Activated B cell treated with CpG ODN at 0.5 μM for 24 hours (primary cell): ENCODE results near the gene OR1M1. TPM values are rescaled to one million over a fixed set of nuclear protein-coding genes. Genes with fewer than 3 reads are reported as not detected.

Source experiments
- ATAC-seq: fragments of 200-7000 bp; cut with Tn5 transposase; one replicate; pipeline ENCODE4 v1.10.0; 2021; ENCODE audit warnings: low read depth, mild to moderate bottlenecking, moderate library complexity
- CTCF ChIA-PET: fragments of 350-600 bp; sonication (Branson Sonifier 250); formaldehyde crosslinking; loops from one replicate; lab custom pipeline; 2021; ENCODE audit warnings: antibody characterized with exemption; lab: Charles Lee
- POLR2A ChIA-PET: fragments of 350-600 bp; sonication (Branson Sonifier 250); formaldehyde crosslinking; loops from one replicate; lab custom pipeline; 2021; ENCODE audit warnings: antibody characterized with exemption; lab: Charles Lee
- DNase-seq: peaks from one replicate; pipeline ENCODE4 v3.0.0; 2022
- H3K27ac Mint-ChIP-seq: one replicate; pipeline ENCODE4 v1.8.0; 2020; ENCODE audit warnings: mixed read lengths
- H3K27me3 Mint-ChIP-seq: one replicate; pipeline ENCODE4 v1.8.0; 2021; ENCODE audit warnings: mixed read lengths
- H3K36me3 Mint-ChIP-seq: one replicate; pipeline ENCODE4 v1.8.0; 2021; ENCODE audit warnings: low read depth, mixed read lengths
- H3K4me1 Mint-ChIP-seq: one replicate; pipeline ENCODE4 v1.8.0; 2021; ENCODE audit warnings: mixed read lengths
- H3K4me3 Mint-ChIP-seq: one replicate; pipeline ENCODE4 v1.8.0; 2020; ENCODE audit warnings: mild to moderate bottlenecking, mixed read lengths
- H3K9me3 Mint-ChIP-seq: one replicate; pipeline ENCODE4 v1.8.0; 2020; ENCODE audit warnings: mixed read lengths
- intact Hi-C: fragments of 100-400 bp; cut with micrococcal nuclease; formaldehyde crosslinking; loops from one replicate; pipeline ENCODE4 v1.15.1; 2024
- total RNA-seq: library from RNA; stranded (reverse); gene quantifications from 2 replicates; pipeline ENCODE4 v1.2.3, GENCODE V29; 2022
- TF ChIP-seq, protein P1 (sequence below): fragments of 200-600 bp; IDR thresholded peaks from one replicate; pipeline ENCODE4 v1.8.0; 2022; ENCODE audit warnings: antibody characterized with exemption, mild to moderate bottlenecking

The OR1M1 gene
- total RNA-seq, 1 donor from 2014 or later: not detected

DNA sequence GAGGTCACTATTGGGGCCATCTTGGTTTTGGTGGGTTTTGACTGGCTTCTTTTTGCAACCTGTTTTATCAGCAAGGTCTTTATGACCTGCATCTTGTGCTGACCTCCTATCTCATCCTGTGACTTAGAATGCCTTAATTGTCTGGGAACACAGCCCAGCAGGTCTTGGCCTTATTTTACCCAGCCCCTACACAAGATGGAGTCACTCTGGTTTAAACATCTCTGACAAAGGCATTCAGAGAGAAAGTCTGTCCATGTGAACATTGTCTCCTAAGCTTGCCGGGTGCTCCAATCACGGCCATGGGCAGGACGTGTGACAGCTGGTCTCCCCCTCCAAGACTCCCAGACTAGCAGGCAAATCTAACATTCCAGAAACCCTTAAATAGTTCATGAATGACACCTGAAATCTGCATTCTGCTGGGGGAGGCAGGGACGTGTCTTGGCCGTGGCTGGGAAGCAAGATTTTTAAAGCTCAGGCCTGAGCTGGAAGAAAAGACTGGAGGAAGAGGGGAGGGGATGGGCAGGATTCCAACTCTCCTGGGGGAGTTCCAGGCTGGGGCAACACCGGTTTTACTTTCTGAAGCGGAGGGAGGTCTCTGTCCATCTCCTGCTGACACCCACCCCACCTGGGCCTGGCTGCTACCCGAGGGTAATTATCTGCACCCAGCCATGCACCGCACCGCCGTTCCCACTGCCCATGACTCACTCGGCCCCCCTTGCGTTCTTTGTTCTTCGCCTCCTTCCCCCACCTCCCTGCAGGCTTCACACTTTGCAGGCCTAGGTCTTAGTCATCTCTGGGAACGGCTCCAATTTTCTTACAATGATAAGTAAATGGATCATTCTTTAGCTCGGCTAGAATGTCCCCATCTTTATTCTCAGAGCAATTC is 11.6 kb upstream of the OR1M1 start:
- intact Hi-C loops: no loop called here
- no peak for ATAC-seq
- TF ChIP-seq, protein P1, sequence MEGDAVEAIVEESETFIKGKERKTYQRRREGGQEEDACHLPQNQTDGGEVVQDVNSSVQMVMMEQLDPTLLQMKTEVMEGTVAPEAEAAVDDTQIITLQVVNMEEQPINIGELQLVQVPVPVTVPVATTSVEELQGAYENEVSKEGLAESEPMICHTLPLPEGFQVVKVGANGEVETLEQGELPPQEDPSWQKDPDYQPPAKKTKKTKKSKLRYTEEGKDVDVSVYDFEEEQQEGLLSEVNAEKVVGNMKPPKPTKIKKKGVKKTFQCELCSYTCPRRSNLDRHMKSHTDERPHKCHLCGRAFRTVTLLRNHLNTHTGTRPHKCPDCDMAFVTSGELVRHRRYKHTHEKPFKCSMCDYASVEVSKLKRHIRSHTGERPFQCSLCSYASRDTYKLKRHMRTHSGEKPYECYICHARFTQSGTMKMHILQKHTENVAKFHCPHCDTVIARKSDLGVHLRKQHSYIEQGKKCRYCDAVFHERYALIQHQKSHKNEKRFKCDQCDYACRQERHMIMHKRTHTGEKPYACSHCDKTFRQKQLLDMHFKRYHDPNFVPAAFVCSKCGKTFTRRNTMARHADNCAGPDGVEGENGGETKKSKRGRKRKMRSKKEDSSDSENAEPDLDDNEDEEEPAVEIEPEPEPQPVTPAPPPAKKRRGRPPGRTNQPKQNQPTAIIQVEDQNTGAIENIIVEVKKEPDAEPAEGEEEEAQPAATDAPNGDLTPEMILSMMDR: no peak
- no peaks in the 10 kb centered on the region for H3K4me1 Mint-ChIP-seq
- H3K27me3 Mint-ChIP-seq: no peaks in the 10 kb centered on the region
- H3K27ac Mint-ChIP-seq: no peak overlapping the region
- H3K9me3 Mint-ChIP-seq: no peaks in the 10 kb centered on the region
- H3K36me3 Mint-ChIP-seq: no peaks in the 10 kb centered on the region
- ChIA-PET POLR2A (no interaction called here), CTCF (no interaction called here)
- no peak for DNase-seq
- H3K4me3 Mint-ChIP-seq: no peak overlapping the region

DNA sequence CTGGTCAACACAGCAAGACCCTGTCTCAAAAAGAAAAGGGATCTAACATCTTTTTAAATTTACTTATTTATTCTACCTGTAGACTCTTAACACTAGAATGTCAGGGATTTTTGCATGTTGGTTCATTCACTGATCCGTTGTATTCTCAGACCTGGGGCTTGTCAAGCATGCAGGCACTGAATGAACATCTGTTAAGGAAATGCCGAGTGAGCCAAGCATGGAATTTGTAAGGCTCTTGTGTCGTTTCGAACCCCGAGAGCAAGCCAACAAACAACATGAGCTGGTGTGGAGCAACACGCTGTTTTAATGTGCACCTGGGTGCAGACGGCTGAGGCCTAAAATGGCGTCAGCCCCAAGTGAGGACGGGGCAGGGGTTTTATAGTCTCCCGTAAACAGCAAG is 10.0 kb upstream of the OR1M1 start:
- TF ChIP-seq, protein P1: no peak
- ATAC-seq: no peak
- intact Hi-C loops: no loop called here

DNA sequence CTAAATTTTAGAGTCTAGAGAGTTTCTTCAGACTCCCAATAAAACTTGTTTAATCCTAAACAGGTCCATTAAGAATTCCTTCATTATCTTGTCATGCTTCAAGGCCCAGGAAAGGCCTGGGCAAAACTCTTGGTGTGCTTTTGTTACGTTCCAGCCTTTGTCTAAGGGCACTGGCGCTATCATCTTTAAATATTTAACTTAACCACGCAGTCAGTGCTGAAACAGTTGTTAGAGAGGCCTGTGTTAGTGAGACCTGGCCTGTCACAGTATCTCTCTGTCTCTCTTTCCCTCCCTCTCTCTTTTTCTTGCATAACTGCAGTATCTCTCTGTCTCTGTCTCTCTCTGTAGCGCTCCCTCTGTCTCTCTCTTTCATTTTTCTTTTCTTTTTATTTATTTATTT is 8.2 kb upstream of the OR1M1 start:
- no peaks in the 10 kb centered on the region for H3K36me3 Mint-ChIP-seq
- H3K9me3 Mint-ChIP-seq: no peaks in the 10 kb centered on the region
- intact Hi-C loops: no loop called here
- CTCF ChIA-PET: no interaction called here
- TF ChIP-seq, protein P1: no peak
- no peaks in the 10 kb centered on the region for H3K27me3 Mint-ChIP-seq
- no peaks in the 10 kb centered on the region for H3K4me1 Mint-ChIP-seq
- H3K27ac Mint-ChIP-seq: no peak overlapping the region
- H3K4me3 Mint-ChIP-seq: no peak overlapping the region
- ATAC-seq (no peak), DNase-seq (no peak)
- POLR2A ChIA-PET: no interaction called here

More for the DNA sequence above, 10.0 kb upstream of the OR1M1 start:
- Mint-ChIP-seq H3K36me3 (no peaks in the 10 kb centered on the region), H3K4me3 (no peak overlapping the region), H3K27me3 (no peaks in the 10 kb centered on the region), H3K4me1 (no peaks in the 10 kb centered on the region), H3K27ac (no peak overlapping the region), H3K9me3 (no peaks in the 10 kb centered on the region)
- ChIA-PET CTCF (no interaction called here), POLR2A (no interaction called here)
- DNase-seq: no peak

- H3K4me3 Mint-ChIP-seq: no peak within 1 kb of the TSS
- no peaks in the 10 kb centered on the region for H3K9me3 Mint-ChIP-seq
- no peak for DNase-seq
- TF ChIP-seq, protein P1: no peak
- no peaks in the 10 kb centered on the region for H3K4me1 Mint-ChIP-seq
- no peak for ATAC-seq
- ChIA-PET CTCF (no interaction called here), POLR2A (no interaction called here)
- no peaks in the 10 kb centered on the region for H3K36me3 Mint-ChIP-seq
- H3K27ac Mint-ChIP-seq: no peak within 1 kb of the TSS
- intact Hi-C loops: no loop called here
- peaks cover 8% of the 10 kb centered on the region for H3K27me3 Mint-ChIP-seq
Observed at GRCh38 chr19:9107375-9107774, 20.5 kb downstream of the OR1M1 start, which contains the start of gene OR7G2. TSS of gene OR7G2 (minus strand) at chr19:9107475. CDS start at chr19:9103243, 4,232 bp downstream.

- intact Hi-C loops: no loop called here
- TF ChIP-seq, protein P1: no peak
- Mint-ChIP-seq H3K4me3 (no peak overlapping the region), H3K9me3 (no peaks in the 10 kb centered on the region), H3K4me1 (no peaks in the 10 kb centered on the region), H3K27me3 (peaks cover 10% of the 10 kb centered on the region), H3K27ac (no peak overlapping the region), H3K36me3 (no peaks in the 10 kb centered on the region)
- CTCF ChIA-PET: no interaction called here
- ATAC-seq (no peak), DNase-seq (no peak)
- POLR2A ChIA-PET: no interaction called here
Observed at GRCh38 chr19:9109959-9110358, 23.1 kb downstream of the OR1M1 start.
